Mesenchymal stem cell (in vitro differentiated cells and primary cell): ENCODE results near the gene CCDC59. TPM values are rescaled to one million over a fixed set of nuclear protein-coding genes. Genes with fewer than 3 reads are reported as not detected.

Experiments
- DNase-seq: peaks from one replicate; pipeline ENCODE4 v3.0.0-alpha.2; 2013
- H2AFZ ChIP-seq: one replicate; pipeline ENCODE4 v1.6.1; 2013; ENCODE audit warnings: low read depth, mild to moderate bottlenecking, control low read depth, inconsistent platforms, low read length, moderate library complexity
- H2AK5ac ChIP-seq: 2 replicates; pipeline ENCODE4 v1.6.1; 2013; ENCODE audit warnings: low read length, moderate library complexity, mild to moderate bottlenecking, inconsistent platforms; ENCODE audit not compliant: severe bottlenecking
- H2BK120ac ChIP-seq: one replicate; pipeline ENCODE4 v1.6.1; 2013; ENCODE audit warnings: low read depth, mild to moderate bottlenecking, inconsistent platforms, low read length, moderate library complexity
- H2BK12ac ChIP-seq, 2 experiments: one replicate each; pipeline ENCODE4 v1.6.1; 2013; ENCODE audit warnings: inconsistent platforms in 2 of 2, low read length in 2 of 2, mild to moderate bottlenecking in 2 of 2, moderate library complexity in 2 of 2, control low read depth in 1 of 2
- H2BK15ac ChIP-seq: one replicate; pipeline ENCODE4 v1.6.1; 2013; ENCODE audit warnings: mild to moderate bottlenecking, low read depth, inconsistent platforms; ENCODE audit not compliant: poor library complexity, severe bottlenecking
- H2BK5ac ChIP-seq: 2 replicates; pipeline ENCODE4 v1.6.1; 2013; ENCODE audit warnings: low read depth, mild to moderate bottlenecking, low read length, control low read depth, inconsistent platforms; ENCODE audit not compliant: poor library complexity, severe bottlenecking
- H3K14ac ChIP-seq, 2 experiments: one replicate each; pipeline ENCODE4 v1.6.1; 2013; ENCODE audit warnings: inconsistent platforms in 2 of 2, low read length in 2 of 2, control low read depth in 1 of 2, mild to moderate bottlenecking in 1 of 2, moderate library complexity in 1 of 2
- H3K18ac ChIP-seq, 2 experiments: one replicate each; pipeline ENCODE4 v1.6.1; 2013; ENCODE audit warnings: inconsistent platforms in 2 of 2, low read length in 2 of 2, control low read depth in 1 of 2, low read depth in 1 of 2, mild to moderate bottlenecking in 1 of 2
- H3K23ac ChIP-seq, 2 experiments: one replicate each; pipeline ENCODE4 v1.6.1; 2013; ENCODE audit warnings: inconsistent platforms in 2 of 2, low read length in 2 of 2, mild to moderate bottlenecking in 2 of 2, moderate library complexity in 2 of 2, control low read depth in 1 of 2
- H3K27ac ChIP-seq: 2 replicates; pipeline ENCODE4 v1.5.1; 2013; ENCODE audit warnings: mild to moderate bottlenecking, moderate library complexity, low read length, control low read depth, inconsistent platforms; ENCODE audit not compliant: poor library complexity, severe bottlenecking
- H3K27me3 ChIP-seq, 2 experiments: 2 replicates each; pipeline versions ENCODE4 v1.6.1 to v1.7.0; 2013; ENCODE audit warnings: low read length in 2 of 2, mild to moderate bottlenecking in 2 of 2, moderate library complexity in 2 of 2, control low read depth in 1 of 2, inconsistent platforms in 1 of 2; ENCODE audit not compliant: control insufficient read depth in 1 of 2, insufficient read depth in 1 of 2
- H3K36me3 ChIP-seq, 2 experiments: 2 replicates each; pipeline versions ENCODE4 v1.6.1 to v1.7.0; 2013; ENCODE audit warnings: low read length in 2 of 2, control low read depth in 1 of 2, inconsistent platforms in 1 of 2, low read depth in 1 of 2, mild to moderate bottlenecking in 1 of 2; ENCODE audit not compliant: insufficient read depth in 2 of 2, control insufficient read depth in 1 of 2
- H3K4ac ChIP-seq, 2 experiments: one replicate each; pipeline ENCODE4 v1.6.1; 2013; ENCODE audit warnings: inconsistent platforms in 2 of 2, low read length in 2 of 2, mild to moderate bottlenecking in 2 of 2, moderate library complexity in 2 of 2, control low read depth in 1 of 2, low read depth in 1 of 2
- H3K4me1 ChIP-seq: 2 replicates; pipeline ENCODE4 v1.6.1; 2013; ENCODE audit warnings: low read depth, low read length, control low read depth; ENCODE audit not compliant: control insufficient read depth, insufficient read depth
- H3K4me2 ChIP-seq: 2 replicates; pipeline ENCODE4 v1.6.1; 2013; ENCODE audit warnings: low read length, mild to moderate bottlenecking, inconsistent platforms; ENCODE audit not compliant: poor library complexity, severe bottlenecking
- H3K4me3 ChIP-seq, 2 experiments: 2 replicates each; pipeline versions ENCODE4 v1.5.1 to v1.7.0; 2013; ENCODE audit warnings: low read length in 2 of 2, mild to moderate bottlenecking in 2 of 2, control low read depth in 1 of 2, low read depth in 1 of 2; ENCODE audit not compliant: insufficient read depth in 1 of 2
- H3K79me1 ChIP-seq: replicated peaks from 2 replicates; pipeline ENCODE4 v1.6.1; 2013; ENCODE audit warnings: mild to moderate bottlenecking, control low read depth, low read length, inconsistent platforms; ENCODE audit not compliant: poor library complexity, severe bottlenecking
- H3K9ac ChIP-seq: 2 replicates; pipeline ENCODE4 v1.7.0; 2013; ENCODE audit warnings: mild to moderate bottlenecking, low read length, moderate library complexity
- H3K9me3 ChIP-seq: 2 replicates; pipeline ENCODE4 v1.7.0; 2013; ENCODE audit warnings: mild to moderate bottlenecking, low read length; ENCODE audit not compliant: control insufficient read depth
- H4K8ac ChIP-seq: one replicate; pipeline ENCODE4 v1.6.1; 2013; ENCODE audit warnings: inconsistent platforms, mild to moderate bottlenecking, low read length, moderate library complexity
- H4K91ac ChIP-seq: one replicate; pipeline ENCODE4 v1.6.1; 2013; ENCODE audit warnings: mild to moderate bottlenecking, low read length, inconsistent platforms
- WGBS: methylation state at CpG from one replicate; pipeline ENCODE4 v1.1.7; 2013; ENCODE audit warnings: mixed read lengths; 5-methylcytosine and 5-hydroxymethylcytosine counted together
- polyA plus RNA-seq, 2 experiments: library from polyadenylated mRNA; stranded (reverse); fragments of 200-250 nt; gene quantifications; one replicate each; pipeline ENCODE4 v1.2.3, GENCODE V29; 2013

Gene CCDC59
- polyA plus RNA-seq (2013, experiment 1 of 2), result 60.6 TPM
- polyA plus RNA-seq (2013, experiment 2 of 2), result 60.3 TPM

- H3K14ac ChIP-seq, result peak within 1 kb of the TSS in 1 of 2 experiments; percentile 100
- peak within 1 kb of the TSS in 1 of 2 experiments; percentile 83 for H2BK12ac ChIP-seq
- no peak within 1 kb of the TSS for H3K23ac ChIP-seq
- H3K9me3 ChIP-seq, result no peaks in the 10 kb centered on the region
- H2BK120ac ChIP-seq, result peak within 1 kb of the TSS; percentile 82
- peak within 1 kb of the TSS; percentile 90 to 98 for H3K4ac ChIP-seq
- peak within 1 kb of the TSS; percentile 100 for H2BK5ac ChIP-seq
- no peak within 1 kb of the TSS for H2AK5ac ChIP-seq
- H3K36me3 ChIP-seq, result peaks cover 5 to 35% of the 10 kb centered on the region in 2 experiments
- peak within 1 kb of the TSS; percentile 88 for H3K4me2 ChIP-seq
- peak within 1 kb of the TSS; percentile 89 to 97 for H3K4me3 ChIP-seq
- peak within 1 kb of the TSS; percentile 5 for H2BK15ac ChIP-seq
- no peaks in the 10 kb centered on the region for H3K27me3 ChIP-seq
- peak within 1 kb of the TSS; percentile 99 for H4K8ac ChIP-seq
- peak within 1 kb of the TSS; percentile 100 for H3K18ac ChIP-seq
- H3K79me1 ChIP-seq, result peaks cover 24% of the 10 kb centered on the region
- peak within 1 kb of the TSS; percentile 99 for H3K27ac ChIP-seq
- H4K91ac ChIP-seq, result peak within 1 kb of the TSS; percentile 100
- WGBS, result under 1% methylated on average over 61 of the region's 61 CpGs
- H3K4me1 ChIP-seq, result peaks cover 2% of the 10 kb centered on the region
- peak within 1 kb of the TSS; percentile 99 for H3K9ac ChIP-seq
- peak within 1 kb of the TSS; percentile 98 for H2AFZ ChIP-seq
- DNase-seq, result peak; percentile 99
These were observed at the start of gene CCDC59, which contains the start of gene METTL25 for GRCh38 chr12:82358200-82359114. Gene CCDC59 (minus strand): TSS chr12:82358387. CDS start chr12:82358376, 11 bp downstream. Gene METTL25 (plus strand): TSS chr12:82358529. CDS start chr12:82358566, 37 bp downstream.

DNA sequence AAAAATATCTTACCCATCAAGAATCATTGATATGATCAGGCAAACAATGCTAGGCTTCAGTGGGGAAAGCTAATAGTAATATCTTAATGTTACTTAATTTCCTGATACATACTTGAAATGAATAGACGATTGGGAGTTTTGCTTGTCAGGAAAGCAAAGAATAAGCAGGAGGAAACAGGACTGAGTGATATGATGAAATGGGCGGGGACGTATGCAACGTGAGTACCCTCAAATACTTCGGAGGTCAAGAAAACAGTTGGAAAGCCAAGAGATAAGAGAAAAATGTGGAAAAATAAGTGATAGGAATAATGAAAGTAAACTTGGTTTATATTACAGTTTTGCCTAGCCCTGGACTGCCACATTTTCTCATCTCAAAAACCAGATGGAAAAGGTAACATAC, 49.3 kb upstream of the CCDC59 start:
- H3K9me3 ChIP-seq, result no peaks in the 10 kb centered on the region
- H3K23ac ChIP-seq, result no peak overlapping the region
- WGBS, result 92% methylated on average over 5 of the region's 5 CpGs
- H3K36me3 ChIP-seq, result no peaks in the 10 kb centered on the region
- no peak overlapping the region for H2AK5ac ChIP-seq
- H2BK15ac ChIP-seq, result no peak overlapping the region
- H3K14ac ChIP-seq, result no peak overlapping the region
- H2BK5ac ChIP-seq, result no peak overlapping the region
- H2AFZ ChIP-seq, result no peak overlapping the region
- no peaks in the 10 kb centered on the region for H3K4me1 ChIP-seq
- H3K18ac ChIP-seq, result no peak overlapping the region
- no peak overlapping the region for H2BK12ac ChIP-seq
- no peak overlapping the region for H4K8ac ChIP-seq
- no peak overlapping the region for H3K4ac ChIP-seq
- peaks cover 1% of the 10 kb centered on the region for H3K79me1 ChIP-seq
- H3K9ac ChIP-seq, result no peak overlapping the region
- H3K4me3 ChIP-seq, result no peak overlapping the region
- H2BK120ac ChIP-seq, result no peak overlapping the region
- H3K27ac ChIP-seq, result no peak overlapping the region
- H4K91ac ChIP-seq, result no peak overlapping the region
- H3K4me2 ChIP-seq, result no peak overlapping the region
- no peaks in the 10 kb centered on the region for H3K27me3 ChIP-seq
- DNase-seq, result no peak

DNA sequence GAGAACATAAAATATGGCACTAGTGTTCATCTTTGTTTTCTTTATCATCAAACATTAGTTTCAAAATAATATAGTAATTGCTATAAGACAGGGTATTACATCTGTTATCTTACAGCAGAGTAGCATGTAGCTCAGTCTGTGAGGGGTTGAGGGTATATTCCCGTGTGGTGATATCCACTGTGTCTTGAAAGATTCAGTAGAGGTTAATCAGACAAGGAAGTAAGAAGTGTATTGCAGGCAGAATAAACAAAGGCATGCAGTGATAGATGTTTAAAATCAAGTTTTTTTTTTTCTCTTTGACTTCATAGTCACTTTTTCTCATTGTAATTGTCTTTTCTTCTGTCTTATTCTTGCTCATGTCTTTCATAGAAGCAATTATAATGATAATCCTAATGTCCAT, 48.5 kb upstream of the CCDC59 start:
- Histone ChIP-seq H3K18ac (no peak overlapping the region), H4K8ac (no peak overlapping the region), H3K79me1 (peaks cover 1% of the 10 kb centered on the region), H2AK5ac (no peak overlapping the region), H2BK12ac (no peak overlapping the region), H2AFZ (no peak overlapping the region), H2BK5ac (no peak overlapping the region), H3K4ac (no peak overlapping the region), H4K91ac (no peak overlapping the region), H3K4me3 (no peak overlapping the region), H2BK120ac (no peak overlapping the region), H3K14ac (no peak overlapping the region), H3K9me3 (no peaks in the 10 kb centered on the region), H2BK15ac (no peak overlapping the region), H3K27me3 (no peaks in the 10 kb centered on the region), H3K9ac (no peak overlapping the region), H3K4me1 (no peaks in the 10 kb centered on the region), H3K4me2 (no peak overlapping the region), H3K27ac (no peak overlapping the region), H3K23ac (no peak overlapping the region), H3K36me3 (no peaks in the 10 kb centered on the region)
- DNase-seq, result no peak
- 88% methylated on average over 1 of the region's 1 CpG for WGBS

DNA sequence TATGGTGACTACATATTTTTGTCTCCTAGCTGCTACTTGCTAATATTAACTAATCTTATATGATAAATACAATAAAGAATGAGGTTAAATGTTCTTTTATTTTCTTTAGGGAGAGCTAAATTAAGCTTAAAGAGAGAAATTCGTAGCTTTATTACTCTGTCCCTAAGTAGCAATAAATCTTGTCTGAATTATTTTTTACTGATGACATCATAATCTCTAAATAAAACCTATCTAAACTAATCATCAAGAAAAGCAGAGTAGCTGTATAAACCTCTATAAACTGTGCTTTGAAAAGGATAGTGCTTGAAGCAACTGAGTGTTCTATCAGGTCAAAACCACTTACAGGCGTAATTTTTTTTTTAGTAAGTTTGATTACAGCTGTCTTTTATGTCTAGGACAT, 42.6 kb upstream of the CCDC59 start:
- H3K14ac ChIP-seq, result no peak overlapping the region
- no peak overlapping the region for H2AK5ac ChIP-seq
- no peak overlapping the region for H4K8ac ChIP-seq
- no peak overlapping the region for H3K4ac ChIP-seq
- H3K9me3 ChIP-seq, result no peaks in the 10 kb centered on the region
- no peak overlapping the region for H3K4me3 ChIP-seq
- H3K27ac ChIP-seq, result no peak overlapping the region
- H3K23ac ChIP-seq, result no peak overlapping the region
- no peak overlapping the region for H3K9ac ChIP-seq
- H3K27me3 ChIP-seq, result no peaks in the 10 kb centered on the region
- H3K4me2 ChIP-seq, result no peak overlapping the region
- no peak overlapping the region for H2AFZ ChIP-seq
- no CpG with 5 or more reads among the region's 2 CpGs for WGBS
- no peak for DNase-seq
- no peak overlapping the region for H2BK15ac ChIP-seq
- H3K36me3 ChIP-seq, result no peaks in the 10 kb centered on the region
- H2BK5ac ChIP-seq, result no peak overlapping the region
- no peaks in the 10 kb centered on the region for H3K4me1 ChIP-seq
- peaks cover 1% of the 10 kb centered on the region for H3K79me1 ChIP-seq
- no peak overlapping the region for H2BK120ac ChIP-seq
- H3K18ac ChIP-seq, result no peak overlapping the region
- no peak overlapping the region for H2BK12ac ChIP-seq
- H4K91ac ChIP-seq, result no peak overlapping the region
